ENCODE data around the gene CHN1.

The CHN1 gene

DNA sequence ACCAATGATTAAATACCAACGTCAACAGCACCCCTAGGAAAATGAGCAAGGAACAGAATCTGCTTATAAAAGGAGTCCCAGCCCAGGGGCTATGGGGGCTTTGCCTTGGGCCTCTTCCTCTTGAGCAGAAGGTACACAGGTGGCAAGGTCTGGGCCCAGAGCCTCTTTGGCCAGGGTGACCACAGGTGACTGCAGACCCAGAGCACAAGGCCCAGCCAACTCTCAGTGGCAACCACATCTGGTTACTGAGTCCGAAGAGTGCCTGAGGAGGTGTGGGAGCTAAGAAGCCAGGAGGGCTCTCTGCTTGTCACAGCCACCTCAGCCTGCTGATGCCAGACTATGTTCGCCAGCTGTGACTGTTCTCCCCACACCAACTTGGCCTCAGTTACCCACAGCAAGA lies 34.3 kb upstream of the CHN1 start:
- H3K36me3 ChIP-seq (ENCODE audit: low read depth): 0 out of 2 replicates have a peak, but pooled peaks cover 3% of the 10 kb centered on the region
- H3K27ac ChIP-seq (ENCODE audit: poor library complexity, severe bottlenecking): no peak overlapping the region
- no peak overlapping the region for H3K4me3 ChIP-seq (ENCODE audit: severe bottlenecking)
- H3K27me3 ChIP-seq (ENCODE audit: insufficient read depth, poor library complexity, severe bottlenecking): no peaks in the 10 kb centered on the region
- DNase-seq (ENCODE audit: low spot score): no peak
- no peaks in the 10 kb centered on the region for H3K9me3 ChIP-seq (ENCODE audit: severe bottlenecking)
- TF ChIP-seq, protein P1, sequence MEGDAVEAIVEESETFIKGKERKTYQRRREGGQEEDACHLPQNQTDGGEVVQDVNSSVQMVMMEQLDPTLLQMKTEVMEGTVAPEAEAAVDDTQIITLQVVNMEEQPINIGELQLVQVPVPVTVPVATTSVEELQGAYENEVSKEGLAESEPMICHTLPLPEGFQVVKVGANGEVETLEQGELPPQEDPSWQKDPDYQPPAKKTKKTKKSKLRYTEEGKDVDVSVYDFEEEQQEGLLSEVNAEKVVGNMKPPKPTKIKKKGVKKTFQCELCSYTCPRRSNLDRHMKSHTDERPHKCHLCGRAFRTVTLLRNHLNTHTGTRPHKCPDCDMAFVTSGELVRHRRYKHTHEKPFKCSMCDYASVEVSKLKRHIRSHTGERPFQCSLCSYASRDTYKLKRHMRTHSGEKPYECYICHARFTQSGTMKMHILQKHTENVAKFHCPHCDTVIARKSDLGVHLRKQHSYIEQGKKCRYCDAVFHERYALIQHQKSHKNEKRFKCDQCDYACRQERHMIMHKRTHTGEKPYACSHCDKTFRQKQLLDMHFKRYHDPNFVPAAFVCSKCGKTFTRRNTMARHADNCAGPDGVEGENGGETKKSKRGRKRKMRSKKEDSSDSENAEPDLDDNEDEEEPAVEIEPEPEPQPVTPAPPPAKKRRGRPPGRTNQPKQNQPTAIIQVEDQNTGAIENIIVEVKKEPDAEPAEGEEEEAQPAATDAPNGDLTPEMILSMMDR (IDR thresholded peaks at IDR 0.05; ENCODE audit: poor library complexity, severe bottlenecking): no peak
- H3K4me1 ChIP-seq (ENCODE audit: insufficient read depth, poor library complexity, severe bottlenecking): no peaks in the 10 kb centered on the region
- no peak for ATAC-seq (ENCODE audit: low read depth)

DNA sequence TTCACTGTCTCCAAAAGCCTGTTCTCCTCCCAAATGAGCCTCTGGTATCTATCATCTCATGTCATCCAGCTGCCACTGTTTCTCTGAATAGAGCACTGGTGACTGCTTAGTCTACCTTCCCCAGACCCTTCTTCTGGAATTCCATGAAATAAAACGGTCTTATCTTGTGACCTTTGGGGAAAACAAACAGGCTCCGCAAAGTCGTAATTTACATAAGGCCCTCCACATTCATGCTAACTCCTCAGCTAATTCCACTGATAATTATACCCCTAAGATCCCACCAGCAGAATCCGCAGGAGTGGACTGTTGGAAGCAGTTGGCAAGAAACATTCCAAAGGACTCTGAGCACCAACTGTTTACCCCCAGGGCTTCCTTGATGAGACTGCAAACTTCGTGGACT lies 33.9 kb upstream of the CHN1 start:
- Histone ChIP-seq H3K4me3 (ENCODE audit: severe bottlenecking) (no peak overlapping the region), H3K27me3 (ENCODE audit: insufficient read depth, poor library complexity, severe bottlenecking) (no peaks in the 10 kb centered on the region), H3K27ac (ENCODE audit: poor library complexity, severe bottlenecking) (no peak overlapping the region), H3K36me3 (ENCODE audit: low read depth) (0 out of 2 replicates have a peak, but pooled peaks cover 3% of the 10 kb centered on the region), H3K4me1 (ENCODE audit: insufficient read depth, poor library complexity, severe bottlenecking) (no peaks in the 10 kb centered on the region), H3K9me3 (ENCODE audit: severe bottlenecking) (no peaks in the 10 kb centered on the region)
- ATAC-seq (ENCODE audit: low read depth): no peak
- no peak for DNase-seq (ENCODE audit: low spot score)
- TF ChIP-seq, protein P1 (IDR thresholded peaks at IDR 0.05; ENCODE audit: poor library complexity, severe bottlenecking): no peak

DNA sequence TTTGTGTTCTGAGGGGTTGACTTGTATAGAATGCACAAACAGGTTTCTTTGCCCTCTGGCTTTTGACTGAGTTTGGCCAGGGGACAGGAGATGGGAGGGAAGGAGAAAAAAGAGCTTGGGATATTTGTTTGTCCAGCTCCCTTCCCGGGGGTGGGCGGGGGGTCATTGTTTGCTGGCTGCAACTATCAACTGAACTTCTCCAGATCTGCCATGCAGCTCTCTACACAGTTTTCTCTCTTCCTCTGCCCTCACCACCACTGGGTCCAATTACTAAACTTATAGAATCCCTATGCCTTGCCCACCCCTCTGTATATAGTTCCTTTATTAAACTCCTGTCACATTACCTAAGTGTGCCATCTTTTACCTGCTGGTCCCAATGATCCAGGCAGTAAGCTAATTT lies 32.8 kb upstream of the CHN1 start:
- Histone ChIP-seq H3K4me1 (ENCODE audit: insufficient read depth, poor library complexity, severe bottlenecking) (no peaks in the 10 kb centered on the region), H3K27ac (ENCODE audit: poor library complexity, severe bottlenecking) (no peak overlapping the region), H3K36me3 (ENCODE audit: low read depth) (0 out of 2 replicates have a peak, but pooled peaks cover 3% of the 10 kb centered on the region), H3K4me3 (ENCODE audit: severe bottlenecking) (no peak overlapping the region), H3K27me3 (ENCODE audit: insufficient read depth, poor library complexity, severe bottlenecking) (no peaks in the 10 kb centered on the region), H3K9me3 (ENCODE audit: severe bottlenecking) (no peaks in the 10 kb centered on the region)
- DNase-seq (ENCODE audit: low spot score) (no peak), ATAC-seq (ENCODE audit: low read depth) (no peak)
- TF ChIP-seq, protein P1 (IDR thresholded peaks at IDR 0.05; ENCODE audit: poor library complexity, severe bottlenecking): no peak

DNA sequence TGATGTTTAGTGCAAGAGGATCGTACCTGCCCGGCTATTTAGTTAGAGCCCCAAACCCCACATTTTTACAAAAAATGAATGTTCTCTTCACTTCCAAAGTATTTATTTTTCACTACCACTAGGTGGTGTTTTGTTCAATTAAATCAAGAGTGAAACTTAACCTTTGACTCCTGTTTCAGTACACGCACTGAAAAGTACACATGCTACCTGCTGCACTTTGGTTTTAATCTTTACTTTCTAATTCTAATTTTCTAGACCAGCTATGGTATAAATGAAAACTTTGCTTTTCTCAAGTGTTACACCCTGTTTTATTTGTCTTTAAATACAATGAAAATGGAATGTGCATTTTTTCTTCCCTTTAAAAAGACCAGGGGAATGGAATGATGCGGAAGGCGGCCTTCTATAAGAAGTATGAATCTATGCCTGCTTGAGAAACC lies 31.4 kb upstream of the CHN1 start:
- TF ChIP-seq, protein P1 (IDR thresholded peaks at IDR 0.05; ENCODE audit: poor library complexity, severe bottlenecking): peak; percentile 67
- Histone ChIP-seq H3K9me3 (ENCODE audit: severe bottlenecking) (no peaks in the 10 kb centered on the region), H3K4me1 (ENCODE audit: insufficient read depth, poor library complexity, severe bottlenecking) (no peaks in the 10 kb centered on the region), H3K27ac (ENCODE audit: poor library complexity, severe bottlenecking) (no peak overlapping the region), H3K4me3 (ENCODE audit: severe bottlenecking) (no peak overlapping the region), H3K27me3 (ENCODE audit: insufficient read depth, poor library complexity, severe bottlenecking) (no peaks in the 10 kb centered on the region), H3K36me3 (ENCODE audit: low read depth) (0 out of 2 replicates have a peak, but pooled peaks cover 3% of the 10 kb centered on the region)
- no peak for ATAC-seq (ENCODE audit: low read depth)
- no peak for DNase-seq (ENCODE audit: low spot score)

DNA sequence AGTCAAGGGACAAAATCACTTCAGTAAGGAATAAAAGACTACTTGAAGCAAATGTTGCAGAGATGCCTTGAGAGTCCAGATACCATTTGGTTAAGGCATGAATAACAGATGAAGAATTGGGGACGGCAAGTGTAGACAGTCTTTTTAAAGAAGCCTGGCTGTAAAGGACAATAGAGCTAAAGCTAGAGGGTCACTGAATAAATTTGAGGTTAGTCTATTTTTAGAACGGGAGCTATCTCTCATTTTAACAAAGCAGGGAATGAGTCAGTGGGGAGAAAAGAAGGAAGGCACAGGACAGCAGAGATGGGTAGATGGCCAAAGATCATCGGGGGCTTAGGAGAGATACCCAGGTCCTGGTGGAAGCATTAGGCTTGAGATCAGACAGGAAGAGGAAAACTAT lies 30.6 kb upstream of the CHN1 start:
- 0 out of 2 replicates have a peak, but pooled peaks cover 3% of the 10 kb centered on the region for H3K36me3 ChIP-seq (ENCODE audit: low read depth)
- no peak overlapping the region for H3K4me3 ChIP-seq (ENCODE audit: severe bottlenecking)
- no peaks in the 10 kb centered on the region for H3K4me1 ChIP-seq (ENCODE audit: insufficient read depth, poor library complexity, severe bottlenecking)
- no peaks in the 10 kb centered on the region for H3K27me3 ChIP-seq (ENCODE audit: insufficient read depth, poor library complexity, severe bottlenecking)
- no peak for ATAC-seq (ENCODE audit: low read depth)
- DNase-seq (ENCODE audit: low spot score): no peak
- H3K27ac ChIP-seq (ENCODE audit: poor library complexity, severe bottlenecking): no peak overlapping the region
- TF ChIP-seq, protein P1 (IDR thresholded peaks at IDR 0.05; ENCODE audit: poor library complexity, severe bottlenecking): no peak
- H3K9me3 ChIP-seq (ENCODE audit: severe bottlenecking): no peaks in the 10 kb centered on the region

Data from RWPE2 (cell line).